ENCODE measurements around the gene RNF25. TPM values are rescaled to one million over a fixed set of nuclear protein-coding genes. Genes with fewer than 3 reads are reported as not detected.

The RNF25 gene
- polyA plus RNA-seq, 1 experiment: 57.5 TPM

DNA sequence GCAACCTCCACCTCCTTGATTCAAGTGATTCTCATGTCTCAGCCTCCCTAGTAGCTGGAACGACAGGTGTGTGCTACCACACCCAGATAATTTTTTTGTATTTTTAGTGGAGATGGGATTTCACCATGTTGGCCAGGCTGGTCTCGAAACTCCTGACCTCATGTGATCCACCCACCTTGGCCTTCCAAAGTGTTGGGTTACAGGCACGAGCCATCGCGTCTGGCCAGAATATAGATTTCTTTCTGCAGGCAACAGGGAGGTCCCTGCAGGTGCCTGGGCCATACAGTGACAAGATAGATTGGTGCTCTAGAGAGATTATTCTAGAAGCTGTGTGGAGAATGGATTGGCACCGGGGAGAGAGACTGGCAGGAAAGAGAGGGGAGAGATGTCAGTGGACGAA lies 50.8 kb downstream of the RNF25 start:
- H3K27me3 ChIP-seq (ENCODE audit: control insufficient read depth, insufficient read depth, low read length): no peaks in the 10 kb centered on the region
- DNase-seq (ENCODE audit: low read depth, low spot score): no peak
- POLR2A ChIA-PET: no interaction called here
- H3K4me3 ChIP-seq (ENCODE audit: low read depth, low read length): no peak overlapping the region
- no peaks in the 10 kb centered on the region for H3K9me3 ChIP-seq (ENCODE audit: control insufficient read depth, insufficient read depth, low read length)
- no peak overlapping the region for H3K27ac ChIP-seq (ENCODE audit: low read depth, low read length)
- CTCF ChIA-PET: interaction anchor here (0.7 kb wide), 1 partner anchor 23 kb away, joined by 11 read pairs; no protein-coding TSS in a partner anchor
- TF ChIP-seq, protein P1, sequence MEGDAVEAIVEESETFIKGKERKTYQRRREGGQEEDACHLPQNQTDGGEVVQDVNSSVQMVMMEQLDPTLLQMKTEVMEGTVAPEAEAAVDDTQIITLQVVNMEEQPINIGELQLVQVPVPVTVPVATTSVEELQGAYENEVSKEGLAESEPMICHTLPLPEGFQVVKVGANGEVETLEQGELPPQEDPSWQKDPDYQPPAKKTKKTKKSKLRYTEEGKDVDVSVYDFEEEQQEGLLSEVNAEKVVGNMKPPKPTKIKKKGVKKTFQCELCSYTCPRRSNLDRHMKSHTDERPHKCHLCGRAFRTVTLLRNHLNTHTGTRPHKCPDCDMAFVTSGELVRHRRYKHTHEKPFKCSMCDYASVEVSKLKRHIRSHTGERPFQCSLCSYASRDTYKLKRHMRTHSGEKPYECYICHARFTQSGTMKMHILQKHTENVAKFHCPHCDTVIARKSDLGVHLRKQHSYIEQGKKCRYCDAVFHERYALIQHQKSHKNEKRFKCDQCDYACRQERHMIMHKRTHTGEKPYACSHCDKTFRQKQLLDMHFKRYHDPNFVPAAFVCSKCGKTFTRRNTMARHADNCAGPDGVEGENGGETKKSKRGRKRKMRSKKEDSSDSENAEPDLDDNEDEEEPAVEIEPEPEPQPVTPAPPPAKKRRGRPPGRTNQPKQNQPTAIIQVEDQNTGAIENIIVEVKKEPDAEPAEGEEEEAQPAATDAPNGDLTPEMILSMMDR (IDR thresholded peaks at IDR 0.05; ENCODE audit: low read depth, low read length): no peak

DNA sequence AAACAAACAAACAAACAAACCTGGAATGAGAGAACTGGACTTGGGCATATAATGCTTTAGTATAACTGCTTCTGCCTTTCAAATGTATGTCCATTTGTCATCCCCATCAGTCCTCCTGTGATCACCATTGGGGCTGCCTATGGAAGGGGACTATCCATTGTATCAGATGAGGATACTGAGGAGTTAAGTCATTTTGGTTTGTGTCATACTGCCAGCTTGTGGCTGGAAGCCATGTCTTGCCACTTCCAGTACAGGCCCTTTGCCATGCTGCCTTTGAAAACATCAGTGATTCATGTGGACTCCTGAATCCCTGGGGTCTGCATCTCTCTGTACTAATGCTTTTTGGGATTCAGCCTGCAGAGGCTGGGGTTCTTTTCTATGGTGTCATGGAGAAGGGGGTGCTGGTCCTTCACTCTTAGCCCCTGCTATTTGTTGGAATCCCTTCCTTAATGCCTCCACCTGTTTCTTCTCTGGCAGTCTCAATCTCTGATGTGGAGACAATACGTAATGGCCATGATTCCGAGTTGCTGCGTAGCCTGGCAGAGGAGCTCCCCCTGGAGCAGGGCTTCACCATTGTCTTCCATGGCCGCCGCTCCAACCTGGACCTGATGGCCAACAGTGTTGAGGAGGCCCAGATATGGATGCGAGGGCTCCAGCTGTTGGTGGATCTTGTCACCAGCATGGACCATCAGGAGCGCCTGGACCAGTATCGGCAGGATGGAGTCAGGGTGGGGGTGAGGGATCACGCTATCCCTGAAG lies 53.5 kb downstream of the RNF25 start:
- H3K9me3 ChIP-seq (ENCODE audit: control insufficient read depth, insufficient read depth, low read length): no peaks in the 10 kb centered on the region

DNA sequence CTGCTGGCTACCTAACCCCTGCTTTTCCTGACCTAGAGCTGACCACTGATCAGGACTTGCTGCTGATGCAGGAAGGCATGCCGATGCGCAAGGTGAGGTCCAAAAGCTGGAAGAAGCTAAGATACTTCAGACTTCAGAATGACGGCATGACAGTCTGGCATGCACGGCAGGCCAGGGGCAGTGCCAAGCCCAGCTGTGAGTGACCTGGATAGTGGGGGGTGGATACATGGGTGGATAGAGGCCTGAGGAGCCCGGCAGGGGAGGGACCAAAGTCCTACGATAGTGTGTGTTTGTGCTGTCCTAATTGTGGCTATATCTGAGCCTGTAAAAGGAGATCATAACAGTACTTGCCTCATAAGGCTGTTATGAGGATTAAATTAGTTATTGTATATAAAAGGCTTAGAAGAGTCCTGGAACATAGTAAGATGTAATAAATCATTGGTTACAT lies 55.9 kb downstream of the RNF25 start:
- Histone ChIP-seq H3K9me3 (ENCODE audit: control insufficient read depth, insufficient read depth, low read length) (no peaks in the 10 kb centered on the region), H3K27ac (ENCODE audit: low read depth, low read length) (no peak overlapping the region), H3K27me3 (ENCODE audit: control insufficient read depth, insufficient read depth, low read length) (peaks cover 3% of the 10 kb centered on the region), H3K4me3 (ENCODE audit: low read depth, low read length) (no peak overlapping the region)
- no peak for DNase-seq (ENCODE audit: low read depth, low spot score)
- ChIA-PET POLR2A (no interaction called here), CTCF (interaction anchor here (2.3 kb wide), 1 partner anchor 32 kb away, joined by 9 read pairs; no protein-coding TSS in a partner anchor)
- TF ChIP-seq, protein P1 (IDR thresholded peaks at IDR 0.05; ENCODE audit: low read depth, low read length): no peak

More for the DNA sequence above, 53.5 kb downstream of the RNF25 start:
- no peak for DNase-seq (ENCODE audit: low read depth, low spot score)
- ChIA-PET POLR2A (no interaction called here), CTCF (no interaction called here)
- no peaks in the 10 kb centered on the region for H3K27me3 ChIP-seq (ENCODE audit: control insufficient read depth, insufficient read depth, low read length)
- TF ChIP-seq, protein P1 (IDR thresholded peaks at IDR 0.05; ENCODE audit: low read depth, low read length): no peak
- no peak overlapping the region for H3K4me3 ChIP-seq (ENCODE audit: low read depth, low read length)
- no peak overlapping the region for H3K27ac ChIP-seq (ENCODE audit: low read depth, low read length)

Other genes with a start within 250 kb of the RNF25 start
- gene USP37, start 103.7 kb downstream of the RNF25 start, polyA plus RNA-seq (2011; rRNA removed): 2.8 and 4.9 TPM in 2 replicates
- gene CNOT9, start 103.2 kb downstream of the RNF25 start, polyA plus RNA-seq (2011; rRNA removed): 60.2 and 77.1 TPM in 2 replicates
- gene PLCD4, start 64.1 kb downstream of the RNF25 start, polyA plus RNA-seq (2011; rRNA removed): 4.7 and 4.9 TPM in 2 replicates
- gene ZNF142, start 12.4 kb downstream of the RNF25 start, polyA plus RNA-seq (2011; rRNA removed): 3.5 and 5.5 TPM in 2 replicates
- 26.7 and 28.4 TPM in 2 replicates for gene BCS1L, start 12.3 kb downstream of the RNF25 start, polyA plus RNA-seq (2011; rRNA removed)
- gene STK36, start 84 bp upstream of the RNF25 start, polyA plus RNA-seq (2011; rRNA removed): 52.5 and 53.1 TPM in 2 replicates
- gene TTLL4, start 38.8 kb upstream of the RNF25 start, polyA plus RNA-seq (2011; rRNA removed): 16.3 and 18.0 TPM in 2 replicates
- 25.6 and 31.0 TPM in 2 replicates for gene CYP27A1, start 110.1 kb upstream of the RNF25 start, polyA plus RNA-seq (2011; rRNA removed)
- not detected in 2 replicates for gene PRKAG3, start 159.8 kb upstream of the RNF25 start, polyA plus RNA-seq (2011; rRNA removed)
- not detected in 2 replicates for gene WNT6, start 187.8 kb upstream of the RNF25 start, polyA plus RNA-seq (2011; rRNA removed)
- gene WNT10A, start 208.8 kb upstream of the RNF25 start, polyA plus RNA-seq (2011; rRNA removed): not detected in 2 replicates